ENCODE data around the gene FUBP3. TPM values are rescaled to one million over a fixed set of nuclear protein-coding genes. Genes with fewer than 3 reads are reported as not detected.

Gene FUBP3
- total RNA-seq, 5 donors from 2014 or later (not counting 1 experiment from before 2014, with no cell fraction given): 34.2 to 44.7 (median 41.9) TPM

- H3K36me3 ChIP-seq (ENCODE audit: control insufficient read depth in 2 of 2, extremely low read depth in 1 of 2, insufficient read depth in 1 of 2, low read length in 1 of 2): peaks cover 0 to 14% of the 10 kb centered on the region in 2 donors
- Mint-ChIP-seq H3K9me3 (no peaks in the 10 kb centered on the region), H3K4me3 (no peak overlapping the region), H3K27ac (no peak overlapping the region), H3K36me3 (peaks cover 9% of the 10 kb centered on the region), H3K4me1 (peaks cover 45 to 67% (median 63%) of the 10 kb centered on the region in 3 donors), H3K27me3 (no peaks in the 10 kb centered on the region)
- no peak overlapping the region for H3K27ac ChIP-seq (ENCODE audit: low read length)
- CTCF ChIA-PET: no interaction called here
- no peak overlapping the region for H3K4me3 ChIP-seq (ENCODE audit: control insufficient read depth in 1 of 2, extremely low read depth in 1 of 2, low read length in 1 of 2)
- H3K27me3 ChIP-seq (replicated peaks in 1 of 2; ENCODE audit: control insufficient read depth in 2 of 2, extremely low read depth in 1 of 2, insufficient read depth in 2 of 2, low read length in 1 of 2): no peaks in the 10 kb centered on the region
- DNase-seq (no peak), ATAC-seq (replicated peaks in 1 of 4) (no peak)
- no CpG with 5 or more reads among the region's 3 CpGs for WGBS (ENCODE audit: insufficient coverage)
- no peaks in the 10 kb centered on the region for H3K9me3 ChIP-seq
- POLR2A ChIA-PET: no interaction called here
- H3K4me1 ChIP-seq (ENCODE audit: control insufficient read depth in 1 of 2, extremely low read depth in 1 of 2, insufficient read depth in 2 of 2, low read length in 2 of 2): peaks cover 11 to 23% of the 10 kb centered on the region in 2 experiments
Measured at GRCh38 chr9:130581766-130582165, 2.4 kb downstream of the FUBP3 start.

- Mint-ChIP-seq H3K27ac (no peak overlapping the region), H3K4me3 (no peak overlapping the region)
Measured at GRCh38 chr9:130583271-130583670, 3.9 kb downstream of the FUBP3 start.

GRCh38 chr9:130587921-130588320 is 8.5 kb downstream of the FUBP3 start:
- peaks cover 13% of the 10 kb centered on the region for H3K36me3 Mint-ChIP-seq
- no peak for DNase-seq
- WGBS (ENCODE audit: insufficient coverage): no CpG with 5 or more reads among the region's 3 CpGs
- H3K36me3 ChIP-seq (ENCODE audit: control insufficient read depth in 2 of 2, extremely low read depth in 1 of 2, insufficient read depth in 1 of 2, low read length in 1 of 2): peaks cover 0 to 11% of the 10 kb centered on the region in 2 donors
- H3K27me3 Mint-ChIP-seq: no peaks in the 10 kb centered on the region
- no peaks in the 10 kb centered on the region for H3K9me3 Mint-ChIP-seq
- no peak overlapping the region for H3K4me3 ChIP-seq (ENCODE audit: control insufficient read depth in 1 of 2, extremely low read depth in 1 of 2, low read length in 1 of 2)
- ChIA-PET POLR2A (no interaction called here), CTCF (no interaction called here)
- H3K27ac Mint-ChIP-seq: no peak overlapping the region
- H3K4me3 Mint-ChIP-seq: no peak overlapping the region
- H3K9me3 ChIP-seq: no peaks in the 10 kb centered on the region
- no peak overlapping the region for H3K27ac ChIP-seq (ENCODE audit: low read length)
- H3K27me3 ChIP-seq (replicated peaks in 1 of 2; ENCODE audit: control insufficient read depth in 2 of 2, extremely low read depth in 1 of 2, insufficient read depth in 2 of 2, low read length in 1 of 2): no peaks in the 10 kb centered on the region
- H3K4me1 ChIP-seq (ENCODE audit: control insufficient read depth in 1 of 2, extremely low read depth in 1 of 2, insufficient read depth in 2 of 2, low read length in 2 of 2): no peaks in the 10 kb centered on the region
- H3K4me1 Mint-ChIP-seq: peaks cover 43 to 48% (median 43%) of the 10 kb centered on the region in 3 donors
- ATAC-seq (replicated peaks in 1 of 4): no peak

More at GRCh38 chr9:130583271-130583670, 3.9 kb downstream of the FUBP3 start:
- Histone ChIP-seq H3K36me3 (ENCODE audit: control insufficient read depth in 2 of 2, extremely low read depth in 1 of 2, insufficient read depth in 1 of 2, low read length in 1 of 2) (peaks cover 0 to 16% of the 10 kb centered on the region in 2 donors), H3K9me3 (no peaks in the 10 kb centered on the region), H3K4me3 (ENCODE audit: control insufficient read depth in 1 of 2, extremely low read depth in 1 of 2, low read length in 1 of 2) (no peak overlapping the region), H3K4me1 (ENCODE audit: control insufficient read depth in 1 of 2, extremely low read depth in 1 of 2, insufficient read depth in 2 of 2, low read length in 2 of 2) (peaks cover 11 to 20% of the 10 kb centered on the region in 2 experiments), H3K27ac (ENCODE audit: low read length) (no peak overlapping the region), H3K27me3 (replicated peaks in 1 of 2; ENCODE audit: control insufficient read depth in 2 of 2, extremely low read depth in 1 of 2, insufficient read depth in 2 of 2, low read length in 1 of 2) (no peaks in the 10 kb centered on the region)
- ATAC-seq (replicated peaks in 1 of 4) (no peak), DNase-seq (no peak)
- ChIA-PET CTCF (no interaction called here), POLR2A (no interaction called here)
- H3K36me3 Mint-ChIP-seq: peaks cover 11% of the 10 kb centered on the region
- no peaks in the 10 kb centered on the region for H3K27me3 Mint-ChIP-seq
- 100% methylated on average over 4 of the region's 4 CpGs for WGBS (ENCODE audit: insufficient coverage)
- H3K9me3 Mint-ChIP-seq: no peaks in the 10 kb centered on the region
- peaks cover 57 to 64% (median 59%) of the 10 kb centered on the region in 3 donors for H3K4me1 Mint-ChIP-seq

- peaks cover 0 to 10% of the 10 kb centered on the region in 2 donors for H3K36me3 ChIP-seq (ENCODE audit: control insufficient read depth in 2 of 2, extremely low read depth in 1 of 2, insufficient read depth in 1 of 2, low read length in 1 of 2)
- DNase-seq (no peak), ATAC-seq (replicated peaks in 1 of 4) (no peak)
- ChIA-PET POLR2A (no interaction called here), CTCF (no interaction called here)
- no peaks in the 10 kb centered on the region for H3K9me3 ChIP-seq
- no peaks in the 10 kb centered on the region for H3K9me3 Mint-ChIP-seq
- peaks cover 18% of the 10 kb centered on the region for H3K36me3 Mint-ChIP-seq
- H3K4me1 ChIP-seq (ENCODE audit: control insufficient read depth in 1 of 2, extremely low read depth in 1 of 2, insufficient read depth in 2 of 2, low read length in 2 of 2): no peaks in the 10 kb centered on the region
- WGBS (ENCODE audit: insufficient coverage): 100% methylated on average over 3 of the region's 4 CpGs
- no peak overlapping the region for H3K27ac Mint-ChIP-seq
- H3K27me3 Mint-ChIP-seq: no peaks in the 10 kb centered on the region
- H3K27me3 ChIP-seq (replicated peaks in 1 of 2; ENCODE audit: control insufficient read depth in 2 of 2, extremely low read depth in 1 of 2, insufficient read depth in 2 of 2, low read length in 1 of 2): no peaks in the 10 kb centered on the region
- H3K4me3 Mint-ChIP-seq: no peak overlapping the region
- no peak overlapping the region for H3K4me3 ChIP-seq (ENCODE audit: control insufficient read depth in 1 of 2, extremely low read depth in 1 of 2, low read length in 1 of 2)
- H3K4me1 Mint-ChIP-seq: peaks cover 41 to 43% (median 43%) of the 10 kb centered on the region in 3 donors
- H3K27ac ChIP-seq (ENCODE audit: low read length): no peak overlapping the region
Measured at GRCh38 chr9:130588416-130588815, 9.0 kb downstream of the FUBP3 start.

- DNase-seq (no peak), ATAC-seq (replicated peaks in 1 of 4) (no peak)
- Mint-ChIP-seq H3K4me3 (no peak overlapping the region), H3K36me3 (peaks cover 19% of the 10 kb centered on the region), H3K4me1 (peaks cover 40 to 43% (median 42%) of the 10 kb centered on the region in 3 donors), H3K27me3 (no peaks in the 10 kb centered on the region), H3K27ac (no peak overlapping the region), H3K9me3 (no peaks in the 10 kb centered on the region)
- CTCF ChIA-PET: no interaction called here
- Histone ChIP-seq H3K4me3 (ENCODE audit: control insufficient read depth in 1 of 2, extremely low read depth in 1 of 2, low read length in 1 of 2) (no peak overlapping the region), H3K36me3 (ENCODE audit: control insufficient read depth in 2 of 2, extremely low read depth in 1 of 2, insufficient read depth in 1 of 2, low read length in 1 of 2) (peaks cover 0 to 13% of the 10 kb centered on the region in 2 donors), H3K27ac (ENCODE audit: low read length) (no peak overlapping the region), H3K27me3 (replicated peaks in 1 of 2; ENCODE audit: control insufficient read depth in 2 of 2, extremely low read depth in 1 of 2, insufficient read depth in 2 of 2, low read length in 1 of 2) (no peaks in the 10 kb centered on the region), H3K9me3 (no peaks in the 10 kb centered on the region), H3K4me1 (ENCODE audit: control insufficient read depth in 1 of 2, extremely low read depth in 1 of 2, insufficient read depth in 2 of 2, low read length in 2 of 2) (no peaks in the 10 kb centered on the region)
- no CpG with 5 or more reads among the region's 3 CpGs for WGBS (ENCODE audit: insufficient coverage)
- POLR2A ChIA-PET: no interaction called here
Measured at GRCh38 chr9:130589754-130590153, 10.4 kb downstream of the FUBP3 start.

GRCh38 chr9:130590305-130590704 is 10.9 kb downstream of the FUBP3 start:
- H3K27ac ChIP-seq (ENCODE audit: low read length): no peak overlapping the region
- Mint-ChIP-seq H3K4me3 (no peak overlapping the region), H3K4me1 (peaks cover 37 to 40% (median 38%) of the 10 kb centered on the region in 3 donors), H3K36me3 (peaks cover 16% of the 10 kb centered on the region), H3K27ac (no peak overlapping the region), H3K27me3 (no peaks in the 10 kb centered on the region), H3K9me3 (no peaks in the 10 kb centered on the region)
- no peak for DNase-seq
- H3K4me3 ChIP-seq (ENCODE audit: control insufficient read depth in 1 of 2, extremely low read depth in 1 of 2, low read length in 1 of 2): no peak overlapping the region
- H3K9me3 ChIP-seq: no peaks in the 10 kb centered on the region
- peaks cover 0 to 14% of the 10 kb centered on the region in 2 donors for H3K36me3 ChIP-seq (ENCODE audit: control insufficient read depth in 2 of 2, extremely low read depth in 1 of 2, insufficient read depth in 1 of 2, low read length in 1 of 2)
- no peaks in the 10 kb centered on the region for H3K4me1 ChIP-seq (ENCODE audit: control insufficient read depth in 1 of 2, extremely low read depth in 1 of 2, insufficient read depth in 2 of 2, low read length in 2 of 2)
- no peak for ATAC-seq (replicated peaks in 1 of 4)
- ChIA-PET CTCF (no interaction called here), POLR2A (no interaction called here)
- no peaks in the 10 kb centered on the region for H3K27me3 ChIP-seq (replicated peaks in 1 of 2; ENCODE audit: control insufficient read depth in 2 of 2, extremely low read depth in 1 of 2, insufficient read depth in 2 of 2, low read length in 1 of 2)
- WGBS (ENCODE audit: insufficient coverage): 80% methylated on average over 1 of the region's 3 CpGs

- DNase-seq (no peak), ATAC-seq (replicated peaks in 1 of 4) (no peak)
- ChIA-PET POLR2A (no interaction called here), CTCF (no interaction called here)
- H3K27me3 Mint-ChIP-seq: no peaks in the 10 kb centered on the region
- Histone ChIP-seq H3K27ac (ENCODE audit: low read length) (no peak overlapping the region), H3K4me1 (ENCODE audit: control insufficient read depth in 1 of 2, extremely low read depth in 1 of 2, insufficient read depth in 2 of 2, low read length in 2 of 2) (no peaks in the 10 kb centered on the region), H3K27me3 (replicated peaks in 1 of 2; ENCODE audit: control insufficient read depth in 2 of 2, extremely low read depth in 1 of 2, insufficient read depth in 2 of 2, low read length in 1 of 2) (no peaks in the 10 kb centered on the region), H3K4me3 (ENCODE audit: control insufficient read depth in 1 of 2, extremely low read depth in 1 of 2, low read length in 1 of 2) (no peak overlapping the region), H3K9me3 (no peaks in the 10 kb centered on the region), H3K36me3 (ENCODE audit: control insufficient read depth in 2 of 2, extremely low read depth in 1 of 2, insufficient read depth in 1 of 2, low read length in 1 of 2) (peaks cover 4 to 30% of the 10 kb centered on the region in 2 donors)
- peaks cover 32% of the 10 kb centered on the region for H3K36me3 Mint-ChIP-seq
- no peak overlapping the region for H3K27ac Mint-ChIP-seq
- peaks cover 20 to 22% (median 21%) of the 10 kb centered on the region in 3 donors for H3K4me1 Mint-ChIP-seq
- WGBS (ENCODE audit: insufficient coverage): 94% methylated on average over 2 of the region's 2 CpGs
- H3K4me3 Mint-ChIP-seq: no peak overlapping the region
- H3K9me3 Mint-ChIP-seq: no peaks in the 10 kb centered on the region
Measured at GRCh38 chr9:130593020-130593419, 13.6 kb downstream of the FUBP3 start.
